ENCODE measurements around the gene VANGL1.

DNA sequence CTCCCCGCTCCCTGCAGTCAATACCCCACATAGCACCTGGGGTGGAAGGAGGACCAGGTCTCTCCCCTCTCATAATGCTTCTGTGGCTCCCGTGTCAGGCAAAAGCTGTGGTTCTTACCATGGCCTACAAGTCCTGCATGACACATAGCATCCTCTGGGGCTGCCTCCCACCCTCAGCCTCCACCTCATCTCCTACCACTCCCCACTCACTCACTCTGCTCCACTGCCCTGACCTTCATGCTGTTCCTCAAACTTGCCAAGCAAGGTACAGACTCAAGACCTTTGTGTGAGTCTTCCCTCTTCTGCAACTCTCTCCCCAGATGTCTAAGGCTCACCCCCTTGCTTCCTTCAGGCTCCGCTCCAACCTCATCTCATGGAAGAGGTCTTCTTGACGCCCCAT lies 28.0 kb upstream of the VANGL1 start:
- TF ChIP-seq, protein P1, sequence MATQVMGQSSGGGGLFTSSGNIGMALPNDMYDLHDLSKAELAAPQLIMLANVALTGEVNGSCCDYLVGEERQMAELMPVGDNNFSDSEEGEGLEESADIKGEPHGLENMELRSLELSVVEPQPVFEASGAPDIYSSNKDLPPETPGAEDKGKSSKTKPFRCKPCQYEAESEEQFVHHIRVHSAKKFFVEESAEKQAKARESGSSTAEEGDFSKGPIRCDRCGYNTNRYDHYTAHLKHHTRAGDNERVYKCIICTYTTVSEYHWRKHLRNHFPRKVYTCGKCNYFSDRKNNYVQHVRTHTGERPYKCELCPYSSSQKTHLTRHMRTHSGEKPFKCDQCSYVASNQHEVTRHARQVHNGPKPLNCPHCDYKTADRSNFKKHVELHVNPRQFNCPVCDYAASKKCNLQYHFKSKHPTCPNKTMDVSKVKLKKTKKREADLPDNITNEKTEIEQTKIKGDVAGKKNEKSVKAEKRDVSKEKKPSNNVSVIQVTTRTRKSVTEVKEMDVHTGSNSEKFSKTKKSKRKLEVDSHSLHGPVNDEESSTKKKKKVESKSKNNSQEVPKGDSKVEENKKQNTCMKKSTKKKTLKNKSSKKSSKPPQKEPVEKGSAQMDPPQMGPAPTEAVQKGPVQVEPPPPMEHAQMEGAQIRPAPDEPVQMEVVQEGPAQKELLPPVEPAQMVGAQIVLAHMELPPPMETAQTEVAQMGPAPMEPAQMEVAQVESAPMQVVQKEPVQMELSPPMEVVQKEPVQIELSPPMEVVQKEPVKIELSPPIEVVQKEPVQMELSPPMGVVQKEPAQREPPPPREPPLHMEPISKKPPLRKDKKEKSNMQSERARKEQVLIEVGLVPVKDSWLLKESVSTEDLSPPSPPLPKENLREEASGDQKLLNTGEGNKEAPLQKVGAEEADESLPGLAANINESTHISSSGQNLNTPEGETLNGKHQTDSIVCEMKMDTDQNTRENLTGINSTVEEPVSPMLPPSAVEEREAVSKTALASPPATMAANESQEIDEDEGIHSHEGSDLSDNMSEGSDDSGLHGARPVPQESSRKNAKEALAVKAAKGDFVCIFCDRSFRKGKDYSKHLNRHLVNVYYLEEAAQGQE (IDR thresholded peaks at IDR 0.05; ENCODE audit: insufficient read depth in 1 of 2, low read depth in 2 of 2, low read length in 1 of 2) = no peak
- no peak for TF ChIP-seq POLR2AphosphoS5 (IDR thresholded peaks at IDR 0.05; ENCODE audit: low read depth, low read length)
- TF ChIP-seq, protein P2, sequence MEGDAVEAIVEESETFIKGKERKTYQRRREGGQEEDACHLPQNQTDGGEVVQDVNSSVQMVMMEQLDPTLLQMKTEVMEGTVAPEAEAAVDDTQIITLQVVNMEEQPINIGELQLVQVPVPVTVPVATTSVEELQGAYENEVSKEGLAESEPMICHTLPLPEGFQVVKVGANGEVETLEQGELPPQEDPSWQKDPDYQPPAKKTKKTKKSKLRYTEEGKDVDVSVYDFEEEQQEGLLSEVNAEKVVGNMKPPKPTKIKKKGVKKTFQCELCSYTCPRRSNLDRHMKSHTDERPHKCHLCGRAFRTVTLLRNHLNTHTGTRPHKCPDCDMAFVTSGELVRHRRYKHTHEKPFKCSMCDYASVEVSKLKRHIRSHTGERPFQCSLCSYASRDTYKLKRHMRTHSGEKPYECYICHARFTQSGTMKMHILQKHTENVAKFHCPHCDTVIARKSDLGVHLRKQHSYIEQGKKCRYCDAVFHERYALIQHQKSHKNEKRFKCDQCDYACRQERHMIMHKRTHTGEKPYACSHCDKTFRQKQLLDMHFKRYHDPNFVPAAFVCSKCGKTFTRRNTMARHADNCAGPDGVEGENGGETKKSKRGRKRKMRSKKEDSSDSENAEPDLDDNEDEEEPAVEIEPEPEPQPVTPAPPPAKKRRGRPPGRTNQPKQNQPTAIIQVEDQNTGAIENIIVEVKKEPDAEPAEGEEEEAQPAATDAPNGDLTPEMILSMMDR (IDR thresholded peaks at IDR 0.05) = no peak
